Measurements from ENCODE around the gene AKAP3. TPM values are rescaled to one million over a fixed set of nuclear protein-coding genes. Genes with fewer than 3 reads are reported as not detected.

The AKAP3 gene
- total RNA-seq, 1 donor from 2014 or later, result 2.7 TPM

- Histone ChIP-seq H3K27me3 (ENCODE audit: low read depth) (no peaks in the 10 kb centered on the region), H3K4me3 (no peak overlapping the region), H3K9me3 (replicated peaks) (no peaks in the 10 kb centered on the region), H3K4me1 (no peaks in the 10 kb centered on the region), H3K36me3 (peaks cover 99% of the 10 kb centered on the region), H3K27ac (replicated peaks) (no peak overlapping the region)
- no peak for DNase-seq
- intact Hi-C loops (cut with micrococcal nuclease), result no loop called here
- TF ChIP-seq, protein P1, sequence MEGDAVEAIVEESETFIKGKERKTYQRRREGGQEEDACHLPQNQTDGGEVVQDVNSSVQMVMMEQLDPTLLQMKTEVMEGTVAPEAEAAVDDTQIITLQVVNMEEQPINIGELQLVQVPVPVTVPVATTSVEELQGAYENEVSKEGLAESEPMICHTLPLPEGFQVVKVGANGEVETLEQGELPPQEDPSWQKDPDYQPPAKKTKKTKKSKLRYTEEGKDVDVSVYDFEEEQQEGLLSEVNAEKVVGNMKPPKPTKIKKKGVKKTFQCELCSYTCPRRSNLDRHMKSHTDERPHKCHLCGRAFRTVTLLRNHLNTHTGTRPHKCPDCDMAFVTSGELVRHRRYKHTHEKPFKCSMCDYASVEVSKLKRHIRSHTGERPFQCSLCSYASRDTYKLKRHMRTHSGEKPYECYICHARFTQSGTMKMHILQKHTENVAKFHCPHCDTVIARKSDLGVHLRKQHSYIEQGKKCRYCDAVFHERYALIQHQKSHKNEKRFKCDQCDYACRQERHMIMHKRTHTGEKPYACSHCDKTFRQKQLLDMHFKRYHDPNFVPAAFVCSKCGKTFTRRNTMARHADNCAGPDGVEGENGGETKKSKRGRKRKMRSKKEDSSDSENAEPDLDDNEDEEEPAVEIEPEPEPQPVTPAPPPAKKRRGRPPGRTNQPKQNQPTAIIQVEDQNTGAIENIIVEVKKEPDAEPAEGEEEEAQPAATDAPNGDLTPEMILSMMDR (IDR thresholded peaks at IDR 0.05; ENCODE audit: borderline replicate concordance), result no peak
Observed at GRCh38 chr12:4665236-4665635, 16.4 kb upstream of the AKAP3 start.

DNA sequence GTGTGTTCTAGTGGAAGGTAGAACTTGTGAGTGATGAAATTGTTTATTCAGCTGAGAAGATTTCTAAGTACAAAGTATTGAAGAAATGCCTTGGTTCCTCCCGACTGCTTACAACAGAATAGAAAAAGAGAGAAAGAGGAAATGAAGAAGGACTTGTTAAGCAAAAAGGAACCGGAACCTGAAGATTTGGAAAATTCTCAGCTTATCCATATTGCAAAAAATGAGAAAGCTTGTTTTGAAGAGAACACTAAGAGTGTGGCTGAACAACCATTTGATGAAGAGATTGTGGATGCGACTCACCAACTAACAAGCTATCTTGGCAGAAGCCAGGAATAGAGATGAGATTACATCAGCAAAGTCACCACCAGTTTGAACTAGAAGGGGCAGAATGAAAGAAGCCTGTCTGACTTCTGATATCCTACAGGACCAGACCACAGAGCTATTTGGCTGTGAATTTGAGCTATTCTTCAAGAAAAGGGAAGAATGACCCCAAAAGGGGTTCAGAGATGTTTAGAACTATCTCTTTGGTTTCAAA lies 15.2 kb upstream of the AKAP3 start:
- Histone ChIP-seq H3K27me3 (ENCODE audit: low read depth) (no peaks in the 10 kb centered on the region), H3K9me3 (replicated peaks) (no peaks in the 10 kb centered on the region), H3K4me3 (no peak overlapping the region), H3K36me3 (peaks cover 99% of the 10 kb centered on the region), H3K27ac (replicated peaks) (no peak overlapping the region), H3K4me1 (no peaks in the 10 kb centered on the region)
- DNase-seq, result no peak
- intact Hi-C loops (cut with micrococcal nuclease), result no loop called here
- TF ChIP-seq, protein P1 (IDR thresholded peaks at IDR 0.05; ENCODE audit: borderline replicate concordance), result no peak

GRCh38 chr12:4653691-4654090 lies 4.8 kb upstream of the AKAP3 start:
- Histone ChIP-seq H3K27me3 (ENCODE audit: low read depth) (no peaks in the 10 kb centered on the region), H3K36me3 (peaks cover 47% of the 10 kb centered on the region), H3K4me1 (peaks cover 45% of the 10 kb centered on the region), H3K4me3 (no peak overlapping the region), H3K27ac (replicated peaks) (no peak overlapping the region), H3K9me3 (replicated peaks) (no peaks in the 10 kb centered on the region)
- TF ChIP-seq, protein P1 (IDR thresholded peaks at IDR 0.05; ENCODE audit: borderline replicate concordance), result no peak
- no peak for DNase-seq
- intact Hi-C loops (cut with micrococcal nuclease), result no loop called here

- H3K27me3 ChIP-seq (ENCODE audit: low read depth), result no peaks in the 10 kb centered on the region
- TF ChIP-seq, protein P1 (IDR thresholded peaks at IDR 0.05; ENCODE audit: borderline replicate concordance), result no peak
- no peaks in the 10 kb centered on the region for H3K9me3 ChIP-seq (replicated peaks)
- H3K4me1 ChIP-seq, result peaks cover 49% of the 10 kb centered on the region
- H3K36me3 ChIP-seq, result peaks cover 43% of the 10 kb centered on the region
- DNase-seq, result no peak
- H3K4me3 ChIP-seq, result no peak overlapping the region
- intact Hi-C loops (cut with micrococcal nuclease), result no loop called here
- H3K27ac ChIP-seq (replicated peaks), result no peak overlapping the region
Observed at GRCh38 chr12:4653257-4653656, 4.4 kb upstream of the AKAP3 start.

DNA sequence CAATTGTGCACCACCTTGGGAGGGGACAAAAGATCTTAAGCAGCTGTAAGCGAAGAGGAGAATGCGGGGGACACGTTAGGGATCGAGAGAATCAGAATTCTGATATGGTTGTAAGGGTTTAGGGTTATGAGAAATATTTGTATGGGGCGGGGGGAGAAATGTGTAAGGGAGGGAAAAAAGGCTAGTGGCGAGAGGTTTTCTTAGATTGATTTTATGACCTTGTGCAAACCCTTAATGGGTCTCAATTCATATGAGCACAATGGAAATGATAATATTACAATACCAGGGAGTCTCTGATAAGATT lies 459 bp upstream of the AKAP3 start:
- H3K4me1 ChIP-seq, result peaks cover 57% of the 10 kb centered on the region

More for the DNA sequence above, 459 bp upstream of the AKAP3 start:
- Histone ChIP-seq H3K27me3 (ENCODE audit: low read depth) (no peaks in the 10 kb centered on the region), H3K27ac (replicated peaks) (peak overlapping the region; percentile 93), H3K9me3 (replicated peaks) (no peaks in the 10 kb centered on the region), H3K36me3 (peaks cover 3% of the 10 kb centered on the region), H3K4me3 (peak overlapping the region; percentile 90)
- no peak for DNase-seq
- intact Hi-C loops (cut with micrococcal nuclease), result no loop called here
- TF ChIP-seq, protein P1 (IDR thresholded peaks at IDR 0.05; ENCODE audit: borderline replicate concordance), result no peak
